ENCODE data around the gene SHISA9.

GRCh38 chr16:13138528-13138927 lies 237.1 kb downstream of the SHISA9 start:
- TF ChIP-seq POLR2A (IDR thresholded peaks at IDR 0.05) (no peak), CTCF (IDR thresholded peaks at IDR 0.05) (no peak)
